Colonic mucosa (tissue), 4 donors: Measurements from ENCODE around the gene APLP2. TPM values are rescaled to one million over a fixed set of nuclear protein-coding genes. Genes with fewer than 3 reads are reported as not detected.

Experiments
- DNase-seq: peaks from one replicate; pipeline ENCODE4 v3.0.0-alpha.2; 2020
- H3K27ac ChIP-seq: fragments of 200-600 bp; one replicate; pipeline ENCODE4 v1.8.0; 2021
- H3K27me3 ChIP-seq: fragments of 200-600 bp; one replicate; pipeline ENCODE4 v1.8.0; 2021
- H3K36me3 ChIP-seq: fragments of 200-600 bp; one replicate; pipeline ENCODE4 v1.8.0; 2021
- H3K4me1 ChIP-seq: fragments of 200-600 bp; one replicate; pipeline ENCODE4 v1.8.0; 2021; ENCODE audit warnings: mild to moderate bottlenecking
- H3K4me3 ChIP-seq: fragments of 200-600 bp; one replicate; pipeline ENCODE4 v1.8.0; 2021
- H3K9ac ChIP-seq, 2 donors: one replicate each; pipeline ENCODE4 v1.7.0; 2013; ENCODE audit warnings: control low read depth in 2 of 2, low read depth in 2 of 2, low read length in 2 of 2
- H3K9me3 ChIP-seq: fragments of 200-600 bp; one replicate; pipeline ENCODE4 v1.8.0; 2021
- CTCF ChIP-seq: fragments of 200-600 bp; IDR thresholded peaks from one replicate; pipeline ENCODE4 v1.8.0; 2022; ENCODE audit warnings: antibody characterized with exemption, mild to moderate bottlenecking
- intact Hi-C: fragments of 100-400 bp; cut with DNase I; formaldehyde crosslinking; loops from one replicate; pipeline ENCODE4 v1.14.1; 2022
- total RNA-seq, 2 donors: library from RNA; stranded (reverse); fragmentation: NEBNext Ultra II Directional in 1 of 2; extraction: Animal tissue kit (Norgen Biotek cat#: 25700) in 1 of 2; gene quantifications; one replicate each; pipeline ENCODE4 v1.2.1, GENCODE V29; 2021
- donor health status: healthy.
- donor health status: DM: no; HTN: no; CAD: no.
- donor health status: DM: no; HTN: no; CAD: no.

Gene APLP2
- total RNA-seq, 2 donors from 2014 or later: 285 to 388 TPM

GRCh38 chr11:130112071-130112830 lies 42.6 kb downstream of the APLP2 start:
- no peaks in the 10 kb centered on the region for H3K4me1 ChIP-seq
- DNase-seq: no peak
- no peak overlapping the region for H3K9ac ChIP-seq
- no peaks in the 10 kb centered on the region for H3K9me3 ChIP-seq
- intact Hi-C loops: no loop called here
- peaks cover 14% of the 10 kb centered on the region for H3K36me3 ChIP-seq
- no peak overlapping the region for H3K4me3 ChIP-seq
- no peaks in the 10 kb centered on the region for H3K27me3 ChIP-seq
- H3K27ac ChIP-seq: no peak overlapping the region
- no peak for TF ChIP-seq CTCF

GRCh38 chr11:130114281-130114680 lies 44.6 kb downstream of the APLP2 start:
- TF ChIP-seq CTCF: no peak
- intact Hi-C loops: no loop called here
- H3K4me3 ChIP-seq: no peak overlapping the region

GRCh38 chr11:130114726-130115125 lies 45.0 kb downstream of the APLP2 start:
- no peaks in the 10 kb centered on the region for H3K27me3 ChIP-seq
- no peak for TF ChIP-seq CTCF
- H3K4me3 ChIP-seq: no peak overlapping the region
- no peak for DNase-seq
- no peak overlapping the region for H3K9ac ChIP-seq
- H3K4me1 ChIP-seq: no peaks in the 10 kb centered on the region
- intact Hi-C loops: no loop called here
- peaks cover 14% of the 10 kb centered on the region for H3K36me3 ChIP-seq
- no peak overlapping the region for H3K27ac ChIP-seq
- H3K9me3 ChIP-seq: no peaks in the 10 kb centered on the region

More at GRCh38 chr11:130114281-130114680, 44.6 kb downstream of the APLP2 start:
- no peak for DNase-seq
- Histone ChIP-seq H3K27me3 (no peaks in the 10 kb centered on the region), H3K9me3 (no peaks in the 10 kb centered on the region), H3K27ac (no peak overlapping the region), H3K9ac (no peak overlapping the region), H3K36me3 (peaks cover 14% of the 10 kb centered on the region), H3K4me1 (no peaks in the 10 kb centered on the region)

GRCh38 chr11:130115218-130115617 lies 45.5 kb downstream of the APLP2 start:
- H3K27me3 ChIP-seq: no peaks in the 10 kb centered on the region
- H3K27ac ChIP-seq: no peak overlapping the region
- TF ChIP-seq CTCF: no peak
- no peaks in the 10 kb centered on the region for H3K9me3 ChIP-seq
- no peak overlapping the region for H3K9ac ChIP-seq
- DNase-seq: no peak
- H3K36me3 ChIP-seq: peaks cover 14% of the 10 kb centered on the region
- H3K4me3 ChIP-seq: no peak overlapping the region
- intact Hi-C loops: no loop called here
- H3K4me1 ChIP-seq: no peaks in the 10 kb centered on the region

- peaks cover 3% of the 10 kb centered on the region for H3K36me3 ChIP-seq
- no peak for DNase-seq
- intact Hi-C loops: no loop called here
- H3K27ac ChIP-seq: no peak overlapping the region
- no peak overlapping the region for H3K4me3 ChIP-seq
- no peaks in the 10 kb centered on the region for H3K27me3 ChIP-seq
- H3K9me3 ChIP-seq: no peaks in the 10 kb centered on the region
- H3K4me1 ChIP-seq: no peaks in the 10 kb centered on the region
- no peak for TF ChIP-seq CTCF
- H3K9ac ChIP-seq: no peak overlapping the region
These were observed 48.5 kb downstream of the APLP2 start for GRCh38 chr11:130118165-130118564.
